ENCODE measurements around the gene UBAC1. TPM values are rescaled to one million over a fixed set of nuclear protein-coding genes. Genes with fewer than 3 reads are reported as not detected.
A peak's percentile ranks its signal among the peaks of the same experiment; 100 is the strongest.

Gene UBAC1
- total RNA-seq, 4 donors from 2014 or later: 89.3 to 99.3 (median 96.9) TPM

GRCh38 chr9:135973277-135974219 is 12.4 kb upstream of the UBAC1 start:
- intact Hi-C loops (cut with DNase I; ENCODE audit: low total_unique reads): no loop called here
- peak in 1 of 2 donors; percentile 44 for DNase-seq (ENCODE audit: low spot score in 2 of 2)
- WGBS, 2 donors: 65% methylated on average over 23 of the region's 23 CpGs
- TF ChIP-seq CTCF (IDR thresholded peaks at IDR 0.05) (no peak), POLR2A (IDR thresholded peaks at IDR 0.05) (no peak)
- no peak overlapping the region for H3K4me3 ChIP-seq (ENCODE audit: low read depth, poor library complexity, severe bottlenecking)

DNA sequence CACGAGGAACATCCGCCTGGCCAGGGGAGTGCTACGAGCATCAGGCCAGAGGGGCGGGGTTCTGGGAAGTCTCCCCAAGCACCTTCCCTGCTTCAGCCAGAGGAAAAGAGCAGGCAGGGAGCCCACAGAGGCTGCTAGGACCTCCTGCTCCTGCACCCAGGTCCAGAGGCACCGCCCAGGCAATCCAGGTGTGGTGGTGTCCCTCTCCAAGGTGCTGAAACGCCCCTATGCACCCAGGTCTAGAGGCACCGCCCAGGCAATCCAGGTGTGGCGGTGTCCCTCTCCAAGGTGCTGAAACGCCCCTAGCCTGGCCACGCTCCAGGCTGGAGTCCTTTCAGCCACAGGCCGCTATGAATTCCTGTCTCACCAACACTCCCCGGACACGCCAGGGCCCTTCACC is 10.7 kb upstream of the UBAC1 start:
- intact Hi-C loops (cut with DNase I; ENCODE audit: low total_unique reads): no loop called here

GRCh38 chr9:135971111-135971766 is 10.1 kb upstream of the UBAC1 start:
- H3K4me3 ChIP-seq (ENCODE audit: low read depth, poor library complexity, severe bottlenecking): no peak overlapping the region
- TF ChIP-seq CTCF (IDR thresholded peaks at IDR 0.05) (no peak), POLR2A (IDR thresholded peaks at IDR 0.05) (no peak)
- 54 to 58% methylated on average over 18 of the region's 18 CpGs for WGBS, 2 donors
- intact Hi-C loops (cut with DNase I; ENCODE audit: low total_unique reads): no loop called here
- DNase-seq (ENCODE audit: low spot score in 2 of 2): no peak

More for the DNA sequence above, 10.7 kb upstream of the UBAC1 start:
- TF ChIP-seq CTCF (IDR thresholded peaks at IDR 0.05) (no peak), POLR2A (IDR thresholded peaks at IDR 0.05) (no peak)
- H3K4me3 ChIP-seq (ENCODE audit: low read depth, poor library complexity, severe bottlenecking): no peak overlapping the region
- 43 to 44% methylated on average over 11 to 13 of the region's 13 CpGs for WGBS, 2 donors
- DNase-seq (ENCODE audit: low spot score in 2 of 2): no peak

- no peak for DNase-seq (ENCODE audit: low spot score in 2 of 2)
- H3K4me3 ChIP-seq (ENCODE audit: low read depth, poor library complexity, severe bottlenecking): no peak overlapping the region
- WGBS, 2 donors: 86 to 87% methylated on average over 9 of the region's 9 CpGs
- TF ChIP-seq CTCF (IDR thresholded peaks at IDR 0.05) (no peak), POLR2A (IDR thresholded peaks at IDR 0.05) (no peak)
- intact Hi-C loops (cut with DNase I; ENCODE audit: low total_unique reads): no loop called here
Measured at GRCh38 chr9:135970128-135970815, 9.1 kb upstream of the UBAC1 start.

GRCh38 chr9:135969064-135969683 is 8.0 kb upstream of the UBAC1 start:
- WGBS, 2 donors: 59 to 63% methylated on average over 12 of the region's 12 CpGs
- no peak for DNase-seq (ENCODE audit: low spot score in 2 of 2)
- no peak overlapping the region for H3K4me3 ChIP-seq (ENCODE audit: low read depth, poor library complexity, severe bottlenecking)
- TF ChIP-seq POLR2A (IDR thresholded peaks at IDR 0.05) (no peak), CTCF (IDR thresholded peaks at IDR 0.05) (no peak)
- intact Hi-C loops (cut with DNase I; ENCODE audit: low total_unique reads): loop anchor here (2.0 kb wide), 1 partner anchor 154 kb away; no protein-coding TSS in a partner anchor
